C4-2B (cell line): ENCODE data around the gene CARD8.

ENCODE experiments used
- ZFX ChIP-seq: fragments of 450-650 bp; IDR thresholded peaks from 2 replicates; pipeline ENCODE4 v1.6.1; 2017
- TF ChIP-seq, protein P1 (sequence below): fragments of 450-650 bp; conservative IDR thresholded peaks from 2 replicates; pipeline ENCODE4 v1.5.1; 2017; ENCODE audit warnings: mild to moderate bottlenecking

DNA sequence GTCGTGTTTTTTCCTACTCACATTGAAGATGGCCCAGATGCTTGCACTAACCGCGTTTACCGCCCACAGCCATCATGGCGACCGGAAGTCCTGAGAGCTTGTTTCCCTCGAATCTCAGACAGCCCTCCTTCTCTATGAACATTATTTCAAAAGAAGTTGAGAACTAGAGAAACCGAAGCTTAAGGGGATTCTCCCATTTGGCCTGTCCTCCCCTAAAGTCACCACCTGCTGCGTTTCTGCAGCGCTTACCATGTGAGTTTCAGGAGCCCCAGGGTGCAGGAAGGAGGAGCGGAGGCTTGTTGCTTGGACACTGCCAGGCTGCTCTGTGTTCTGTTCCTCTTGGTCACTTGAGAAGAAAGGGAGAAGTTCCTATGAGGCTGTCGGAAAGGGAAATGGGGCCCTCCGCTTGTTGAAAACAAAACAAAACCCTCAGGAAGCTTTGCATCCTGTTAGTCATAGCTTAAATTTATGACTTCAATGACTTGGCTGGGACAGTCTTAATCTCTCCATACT lies 6.2 kb downstream of the CARD8 start:
- TF ChIP-seq, protein P1, sequence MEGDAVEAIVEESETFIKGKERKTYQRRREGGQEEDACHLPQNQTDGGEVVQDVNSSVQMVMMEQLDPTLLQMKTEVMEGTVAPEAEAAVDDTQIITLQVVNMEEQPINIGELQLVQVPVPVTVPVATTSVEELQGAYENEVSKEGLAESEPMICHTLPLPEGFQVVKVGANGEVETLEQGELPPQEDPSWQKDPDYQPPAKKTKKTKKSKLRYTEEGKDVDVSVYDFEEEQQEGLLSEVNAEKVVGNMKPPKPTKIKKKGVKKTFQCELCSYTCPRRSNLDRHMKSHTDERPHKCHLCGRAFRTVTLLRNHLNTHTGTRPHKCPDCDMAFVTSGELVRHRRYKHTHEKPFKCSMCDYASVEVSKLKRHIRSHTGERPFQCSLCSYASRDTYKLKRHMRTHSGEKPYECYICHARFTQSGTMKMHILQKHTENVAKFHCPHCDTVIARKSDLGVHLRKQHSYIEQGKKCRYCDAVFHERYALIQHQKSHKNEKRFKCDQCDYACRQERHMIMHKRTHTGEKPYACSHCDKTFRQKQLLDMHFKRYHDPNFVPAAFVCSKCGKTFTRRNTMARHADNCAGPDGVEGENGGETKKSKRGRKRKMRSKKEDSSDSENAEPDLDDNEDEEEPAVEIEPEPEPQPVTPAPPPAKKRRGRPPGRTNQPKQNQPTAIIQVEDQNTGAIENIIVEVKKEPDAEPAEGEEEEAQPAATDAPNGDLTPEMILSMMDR: no peak
- no peak for TF ChIP-seq ZFX
